Lower lobe of right lung (tissue), 2 donors: ENCODE data around the gene THAP4. TPM values are rescaled to one million over a fixed set of nuclear protein-coding genes. Genes with fewer than 3 reads are reported as not detected.
A peak's percentile ranks its signal among the peaks of the same experiment; 100 is the strongest.

Experiments used
- ATAC-seq, 2 donors: fragments of 200-7000 bp; cut with Tn5 transposase; one replicate each; pipeline ENCODE4 v1.9.1; 2020 to 2022; ENCODE audit warnings: mild to moderate bottlenecking in 2 of 2, moderate library complexity in 2 of 2
- DNase-seq: peaks from one replicate; pipeline ENCODE4 v3.0.0-alpha.2; 2020
- H3K27ac ChIP-seq: fragments of 200-600 bp; one replicate; pipeline ENCODE4 v1.8.0; 2022
- H3K27me3 ChIP-seq: fragments of 200-600 bp; one replicate; pipeline ENCODE4 v1.8.0; 2022; ENCODE audit warnings: low read depth
- H3K36me3 ChIP-seq: fragments of 200-600 bp; one replicate; pipeline ENCODE4 v1.8.0; 2022; ENCODE audit warnings: mild to moderate bottlenecking
- H3K4me1 ChIP-seq: fragments of 200-600 bp; one replicate; pipeline ENCODE4 v1.8.0; 2022
- H3K4me3 ChIP-seq: fragments of 200-600 bp; one replicate; pipeline ENCODE4 v1.8.0; 2022; ENCODE audit warnings: mild to moderate bottlenecking
- H3K9me3 ChIP-seq: fragments of 200-600 bp; one replicate; pipeline ENCODE4 v1.8.0; 2022
- CTCF ChIP-seq: fragments of 200-600 bp; IDR thresholded peaks from one replicate; pipeline ENCODE4 v1.8.0; 2022; ENCODE audit warnings: antibody characterized with exemption, mild to moderate bottlenecking
- intact Hi-C: fragments of 100-400 bp; cut with DNase I; formaldehyde crosslinking; loops from one replicate; pipeline ENCODE4 v1.11.0; 2022
- total RNA-seq: library from RNA; stranded (reverse); fragmentation: NEBNext Ultra II Directional; extraction: Animal tissue kit (Norgen Biotek cat#: 25700); gene quantifications from one replicate; pipeline ENCODE4 v1.2.1, GENCODE V29; 2021
- donor health status: DM: no; HTN: yes; CAD: no; lungs with severe emphysema.

The THAP4 gene
- total RNA-seq, 1 donor from 2014 or later, result 39.8 TPM

GRCh38 chr2:241654551-241654950 lies 17.6 kb upstream of the THAP4 start:
- H3K27ac ChIP-seq, result no peak overlapping the region
- no peaks in the 10 kb centered on the region for H3K9me3 ChIP-seq
- ATAC-seq (no peak), DNase-seq (no peak)
- peaks cover 84% of the 10 kb centered on the region for H3K36me3 ChIP-seq
- no peaks in the 10 kb centered on the region for H3K27me3 ChIP-seq
- TF ChIP-seq CTCF, result no peak
- intact Hi-C loops, result no loop called here
- no peaks in the 10 kb centered on the region for H3K4me1 ChIP-seq
- H3K4me3 ChIP-seq, result no peak overlapping the region

DNA sequence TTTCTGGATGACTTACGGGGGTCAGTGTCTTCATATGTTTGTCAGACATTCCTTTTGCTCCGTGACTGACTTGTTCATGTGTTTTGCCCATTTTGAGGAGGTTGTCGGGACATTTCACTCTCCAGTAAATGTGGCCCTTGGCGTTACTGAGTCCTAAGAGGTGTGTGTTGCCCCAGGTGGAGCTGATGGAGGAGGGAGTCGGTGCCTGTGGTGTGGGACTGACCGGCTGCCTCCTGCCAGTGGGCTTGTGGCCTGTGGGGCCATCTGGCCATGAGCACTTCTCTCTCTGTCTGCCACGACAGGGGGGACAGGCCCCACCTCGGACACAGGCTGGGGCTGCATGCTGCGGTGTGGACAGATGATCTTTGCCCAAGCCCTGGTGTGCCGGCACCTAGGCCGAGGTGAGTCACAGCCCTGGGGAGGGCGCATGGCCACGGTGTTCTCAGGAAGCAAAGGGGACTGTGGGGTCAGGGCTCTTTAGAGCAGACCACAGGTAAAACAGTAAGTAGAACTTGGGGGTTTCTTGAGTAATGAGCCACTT lies 16.3 kb upstream of the THAP4 start:
- Histone ChIP-seq H3K9me3 (no peaks in the 10 kb centered on the region), H3K4me1 (no peaks in the 10 kb centered on the region), H3K4me3 (no peak overlapping the region), H3K36me3 (peaks cover 72% of the 10 kb centered on the region), H3K27me3 (no peaks in the 10 kb centered on the region), H3K27ac (no peak overlapping the region)
- ATAC-seq (no peak), DNase-seq (no peak)
- no peak for TF ChIP-seq CTCF
- intact Hi-C loops, result no loop called here

DNA sequence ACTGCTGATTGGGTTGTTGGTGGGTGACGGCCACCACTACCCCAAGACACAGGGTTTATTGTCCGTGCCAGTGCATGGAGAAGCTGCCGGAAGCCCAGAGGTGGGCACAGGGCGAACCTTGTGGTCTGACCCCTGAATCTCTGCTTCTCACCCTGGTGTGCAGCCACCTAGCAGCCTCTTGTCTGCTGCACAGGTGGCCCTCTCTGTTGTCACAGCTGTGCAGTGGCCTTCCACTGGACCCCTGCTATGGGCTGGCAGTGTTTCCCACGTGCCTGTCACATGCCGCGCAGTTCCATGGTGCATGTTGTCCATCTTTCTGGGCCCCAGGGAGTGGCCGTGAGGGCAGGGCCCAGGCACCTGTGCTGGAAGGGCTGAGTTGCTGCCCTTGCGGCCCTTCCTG lies 15.8 kb upstream of the THAP4 start:
- H3K9me3 ChIP-seq, result no peaks in the 10 kb centered on the region
- no peak overlapping the region for H3K4me3 ChIP-seq
- intact Hi-C loops, result no loop called here
- peaks cover 67% of the 10 kb centered on the region for H3K36me3 ChIP-seq
- no peaks in the 10 kb centered on the region for H3K27me3 ChIP-seq
- no peak for DNase-seq
- H3K4me1 ChIP-seq, result no peaks in the 10 kb centered on the region
- no peak for TF ChIP-seq CTCF
- ATAC-seq, result no peak
- no peak overlapping the region for H3K27ac ChIP-seq

DNA sequence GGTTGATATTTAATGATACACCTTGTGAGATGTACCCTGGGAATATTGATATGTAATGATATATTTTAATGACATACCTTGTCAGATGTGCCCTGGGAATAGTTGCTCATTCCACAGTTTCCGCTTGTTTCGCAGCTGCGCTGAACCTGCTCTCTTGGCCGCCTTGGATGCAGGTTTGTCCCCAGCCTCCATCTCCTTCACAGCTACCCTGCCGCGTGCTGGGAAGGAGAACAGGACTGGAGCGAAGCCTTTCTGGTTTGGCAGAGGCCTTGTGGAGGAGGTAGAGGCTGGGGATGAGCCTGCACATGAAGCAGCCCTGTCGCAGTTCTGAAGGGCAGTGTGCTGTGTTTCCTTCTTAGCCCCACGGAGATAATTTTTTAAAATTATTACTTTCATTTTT lies 15.2 kb upstream of the THAP4 start:
- no peak overlapping the region for H3K4me3 ChIP-seq
- no peak for TF ChIP-seq CTCF
- intact Hi-C loops, result no loop called here
- peaks cover 62% of the 10 kb centered on the region for H3K36me3 ChIP-seq
- DNase-seq (no peak), ATAC-seq (no peak)
- H3K9me3 ChIP-seq, result no peaks in the 10 kb centered on the region
- H3K27ac ChIP-seq, result no peak overlapping the region
- H3K4me1 ChIP-seq, result no peaks in the 10 kb centered on the region
- no peaks in the 10 kb centered on the region for H3K27me3 ChIP-seq

- Histone ChIP-seq H3K9me3 (no peaks in the 10 kb centered on the region), H3K4me3 (no peak overlapping the region), H3K36me3 (peaks cover 52% of the 10 kb centered on the region), H3K27ac (no peak overlapping the region), H3K27me3 (no peaks in the 10 kb centered on the region), H3K4me1 (peaks cover 6% of the 10 kb centered on the region)
- intact Hi-C loops, result no loop called here
- no peak for TF ChIP-seq CTCF
- ATAC-seq, result peak in 1 of 2 donors; percentile 36
- no peak for DNase-seq
These were observed 13.0 kb upstream of the THAP4 start for GRCh38 chr2:241649927-241650326.

DNA sequence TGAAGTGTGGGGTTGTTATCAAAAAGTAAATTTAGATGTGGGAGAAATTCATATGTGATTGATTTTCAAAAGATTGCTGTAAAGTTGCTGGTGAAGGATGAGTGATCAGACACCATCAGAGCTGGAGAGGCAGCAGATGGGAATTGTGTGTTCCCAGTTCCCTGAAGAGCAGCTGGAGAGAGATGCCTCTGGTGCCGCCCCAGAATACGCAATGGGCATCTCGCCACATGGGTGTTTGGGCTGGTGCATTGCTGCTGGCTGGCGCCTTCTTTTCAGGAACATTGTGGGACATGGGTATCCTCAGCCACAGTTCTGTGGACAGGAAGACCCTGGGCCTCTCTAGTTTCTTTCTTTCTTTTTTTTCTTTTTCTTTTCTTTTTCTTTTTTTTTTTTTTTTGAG lies 12.4 kb upstream of the THAP4 start:
- Histone ChIP-seq H3K4me3 (no peak overlapping the region), H3K36me3 (peaks cover 47% of the 10 kb centered on the region), H3K4me1 (peaks cover 6% of the 10 kb centered on the region), H3K27ac (no peak overlapping the region), H3K9me3 (no peaks in the 10 kb centered on the region), H3K27me3 (no peaks in the 10 kb centered on the region)
- no peak for TF ChIP-seq CTCF
- DNase-seq (no peak), ATAC-seq (no peak)
- intact Hi-C loops, result no loop called here
